Liver (tissue), 9 donors: ENCODE data around the gene SLFN11. TPM values are rescaled to one million over a fixed set of nuclear protein-coding genes. Genes with fewer than 3 reads are reported as not detected.
A peak's percentile ranks its signal among the peaks of the same experiment; 100 is the strongest.

Experiments
- DNase-seq: peaks from one replicate; pipeline ENCODE4 v3.0.0-alpha.2; 2017; ENCODE audit warnings: low spot score
- H3K27ac ChIP-seq, 2 donors: one replicate each; pipeline ENCODE4 v1.7.0; 2013; ENCODE audit warnings: inconsistent platforms in 2 of 2, low read length in 2 of 2, control low read depth in 1 of 2, low read depth in 1 of 2, mild to moderate bottlenecking in 1 of 2
- H3K27me3 ChIP-seq, 4 donors: one replicate each; pipeline versions ENCODE4 v1.6.1 to v1.7.0; 2013; ENCODE audit warnings: low read length in 3 of 4, inconsistent platforms in 1 of 4, mild to moderate bottlenecking in 1 of 4, moderate library complexity in 1 of 4; ENCODE audit not compliant: control insufficient read depth in 4 of 4, insufficient read depth in 4 of 4
- H3K36me3 ChIP-seq, 4 donors: one replicate each; pipeline versions ENCODE4 v1.6.1 to v1.7.0; 2013; ENCODE audit warnings: low read length in 3 of 4, mild to moderate bottlenecking in 3 of 4, low read depth in 1 of 4, moderate library complexity in 1 of 4; ENCODE audit not compliant: control insufficient read depth in 4 of 4, insufficient read depth in 3 of 4
- H3K4me1 ChIP-seq, 4 donors: one replicate each; pipeline versions ENCODE4 v1.6.1 to v1.7.0; 2013; ENCODE audit warnings: low read length in 3 of 4, mild to moderate bottlenecking in 3 of 4, moderate library complexity in 1 of 4; ENCODE audit not compliant: control insufficient read depth in 4 of 4, insufficient read depth in 4 of 4
- H3K4me3 ChIP-seq, 3 donors: one replicate each; pipeline versions ENCODE4 v1.6.1 to v1.7.0; 2013; ENCODE audit warnings: low read length in 3 of 3, control low read depth in 1 of 3, low read depth in 1 of 3, mild to moderate bottlenecking in 1 of 3
- H3K9ac ChIP-seq, 2 donors: one replicate each; pipeline ENCODE4 v1.7.0; 2013; ENCODE audit warnings: low read length in 2 of 2, mild to moderate bottlenecking in 2 of 2, moderate library complexity in 2 of 2, control low read depth in 1 of 2, low read depth in 1 of 2
- H3K9me3 ChIP-seq, 4 donors: one replicate each; pipeline versions ENCODE4 v1.6.1 to v1.7.0; 2013; ENCODE audit warnings: low read length in 3 of 4; ENCODE audit not compliant: control insufficient read depth in 4 of 4
- ATF3 ChIP-seq: IDR thresholded peaks from 2 replicates; pipeline ENCODE4 v1.6.1; 2016; ENCODE audit warnings: antibody characterized with exemption
- CTCF ChIP-seq: fragments of 150-350 bp; IDR thresholded peaks from 2 replicates; pipeline ENCODE4 v1.5.1; 2017; ENCODE audit warnings: improper control_type of control experiment, low read depth, low read length; ENCODE audit not compliant: missing input control
- EGR1 ChIP-seq, 2 donors: IDR thresholded peaks; 2 replicates each; pipeline ENCODE4 v1.6.1; 2016 to 2018; ENCODE audit warnings: antibody characterized with exemption in 2 of 2, low read depth in 2 of 2
- FOXA1 ChIP-seq: IDR thresholded peaks from 2 replicates; pipeline ENCODE4 v1.6.1; 2016; ENCODE audit warnings: antibody characterized with exemption
- FOXA2 ChIP-seq: IDR thresholded peaks from 2 replicates; pipeline ENCODE4 v1.6.1; 2016; ENCODE audit warnings: antibody characterized with exemption
- GABPA ChIP-seq, 2 donors: IDR thresholded peaks in 1 of 2; conservative IDR thresholded peaks in 1 of 2; 2 replicates each; pipeline ENCODE4 v1.6.1; 2016; ENCODE audit warnings: antibody characterized with exemption in 2 of 2, mild to moderate bottlenecking in 1 of 2, moderate library complexity in 1 of 2
- HNF4G ChIP-seq: IDR thresholded peaks from 2 replicates; pipeline ENCODE4 v1.6.1; 2016; ENCODE audit warnings: antibody characterized with exemption
- JUND ChIP-seq, 2 donors: IDR thresholded peaks; 2 replicates each; pipeline ENCODE4 v1.6.1; 2016; ENCODE audit warnings: antibody characterized with exemption in 2 of 2
- MAX ChIP-seq: IDR thresholded peaks from 2 replicates; pipeline ENCODE4 v1.6.1; 2016; ENCODE audit warnings: antibody characterized with exemption
- NR2F2 ChIP-seq: IDR thresholded peaks from 2 replicates; pipeline ENCODE4 v1.6.1; 2016; ENCODE audit warnings: antibody characterized with exemption
- RAD21 ChIP-seq, 2 donors: IDR thresholded peaks; 2 replicates each; pipeline ENCODE4 v1.6.1; 2016; ENCODE audit warnings: antibody characterized with exemption in 2 of 2, mild to moderate bottlenecking in 2 of 2
- REST ChIP-seq: IDR thresholded peaks from 2 replicates; pipeline ENCODE4 v1.6.1; 2016; ENCODE audit warnings: antibody characterized with exemption, mild to moderate bottlenecking
- RXRA ChIP-seq, 2 donors: IDR thresholded peaks; 2 replicates each; pipeline ENCODE4 v1.6.1; 2017 to 2018; ENCODE audit warnings: antibody characterized with exemption in 2 of 2, mild to moderate bottlenecking in 1 of 2
- SP1 ChIP-seq: IDR thresholded peaks from 2 replicates; pipeline ENCODE4 v1.6.1; 2018; ENCODE audit warnings: antibody characterized with exemption, mild to moderate bottlenecking
- TAF1 ChIP-seq: conservative IDR thresholded peaks from 2 replicates; pipeline ENCODE4 v1.6.1; 2016; ENCODE audit warnings: antibody characterized with exemption, mild to moderate bottlenecking
- YY1 ChIP-seq: IDR thresholded peaks from 2 replicates; pipeline ENCODE4 v1.6.1; 2016; ENCODE audit warnings: antibody characterized with exemption, mild to moderate bottlenecking
- ZBTB33 ChIP-seq: IDR thresholded peaks from 2 replicates; pipeline ENCODE4 v1.6.1; 2016; ENCODE audit warnings: antibody characterized with exemption
- WGBS: extraction: QIAGEN DNeasy Blood & Tissue Kit; methylation state at CpG from one replicate; pipeline ENCODE4 v1.1.7; 2013; 5-methylcytosine and 5-hydroxymethylcytosine counted together
- polyA plus RNA-seq, 2 donors: library from polyadenylated mRNA; stranded (reverse) in 1 of 2; unstranded in 1 of 2; fragments of 200-250 nt in 1 of 2; fragments of >200 nt in 1 of 2; fragmentation: Nextera tagmentation in 1 of 2; extraction: Ambion mirVana in 1 of 2; gene quantifications; one replicate each; pipeline versions ENCODE4 v1.2.1 to v1.2.3, GENCODE V29; 2013 to 2015
- total RNA-seq, 2 donors: library from RNA; depleted of rRNA; stranded (reverse); fragments of >200 nt; gene quantifications; one replicate each; pipeline ENCODE4 v1.2.3, GENCODE V29; 2014
- donor health status: healthy.
- donor health status: healthy.
- donor health status: healthy.
- donor health status: healthy.
- donor health status: healthy.

SLFN11 gene
- total and polyA plus RNA-seq, 4 donors: 1.6 to 18.7 (median 6.2) TPM

- Histone ChIP-seq H3K9ac (no peak overlapping the region), H3K27ac (no peak overlapping the region), H3K27me3 (peaks cover 0 to 9% (median under 1%) of the 10 kb centered on the region in 4 donors), H3K36me3 (no peaks in the 10 kb centered on the region), H3K4me3 (no peak overlapping the region), H3K4me1 (peaks cover 1 to 13% (median 8%) of the 10 kb centered on the region in 4 donors), H3K9me3 (no peaks in the 10 kb centered on the region)
- TF ChIP-seq YY1: no peak
- TF ChIP-seq MAX: no peak
- TF ChIP-seq TAF1: no peak
- no peak for TF ChIP-seq JUND (IDR thresholded peaks at IDR 0.05)
- TF ChIP-seq GABPA (IDR thresholded peaks at IDR 0.05 in 1 of 2, conservative IDR thresholded peaks at IDR 0.05 in 1 of 2): no peak
- TF ChIP-seq ATF3: no peak
- no peak for TF ChIP-seq NR2F2
- TF ChIP-seq RXRA (IDR thresholded peaks at IDR 0.05): no peak
- no peak for TF ChIP-seq SP1
- no peak for TF ChIP-seq ZBTB33
- no peak for TF ChIP-seq FOXA2
- TF ChIP-seq CTCF: no peak
- no peak for TF ChIP-seq EGR1 (IDR thresholded peaks at IDR 0.05; ENCODE audit: low read depth in 2 of 2)
- no peak for TF ChIP-seq HNF4G
- TF ChIP-seq FOXA1: no peak
- TF ChIP-seq REST: no peak
- DNase-seq: no peak
- WGBS: 65% methylated on average over 2 of the region's 2 CpGs
Measured at GRCh38 chr17:35377068-35377467, 3.6 kb upstream of the SLFN11 start.

- DNase-seq: no peak
- Histone ChIP-seq H3K36me3 (no peaks in the 10 kb centered on the region), H3K27ac (peak overlapping the region in 1 of 2 donors; percentile 7), H3K9me3 (peaks cover 0 to 4% (median 0%) of the 10 kb centered on the region in 4 donors), H3K4me1 (peaks cover 1 to 13% (median 8%) of the 10 kb centered on the region in 4 donors), H3K4me3 (no peak overlapping the region), H3K9ac (no peak overlapping the region), H3K27me3 (peaks cover 0 to 9% (median under 1%) of the 10 kb centered on the region in 4 donors)
- no peak for TF ChIP-seq RAD21 (IDR thresholded peaks at IDR 0.05)
- TF ChIP-seq REST: no peak
- 30% methylated on average over 1 of the region's 1 CpG for WGBS
Measured at GRCh38 chr17:35376245-35376644, 2.8 kb upstream of the SLFN11 start.
